HEK293 (cell line): ENCODE measurements around the gene ZSWIM6.

ENCODE experiments used
- CTCF ChIA-PET: fragments of 350-600 bp; formaldehyde crosslinking; extraction: SDS; loops from one replicate; lab custom pipeline; 2021; ENCODE audit warnings: antibody characterized with exemption; lab: Yijun Ruan, JAX
- POLR2A ChIA-PET: fragments of 300-600 bp; formaldehyde crosslinking; extraction: SDS; loops from one replicate; lab custom pipeline; 2020; ENCODE audit warnings: antibody characterized with exemption, inconsistent platforms; lab: Yijun Ruan, JAX
- H3K27ac ChIP-seq: fragments of 200-500 bp; sonication (Bioruptor generic); 2 replicates; pipeline ENCODE4 v1.5.1; 2014; ENCODE audit warnings: low read depth, low read length, control low read depth, inconsistent platforms; ENCODE audit errors: extremely low read depth
- H3K36me3 ChIP-seq, 2 experiments: fragments of 200-500 bp in 1 of 2; sonication (Bioruptor generic) in 1 of 2; 1 replicate in 1 of 2; 2 replicates in 1 of 2; pipeline ENCODE4 v1.5.1; 2014 to 2017; ENCODE audit warnings: inconsistent platforms in 2 of 2, low read length in 2 of 2; ENCODE audit not compliant: control insufficient read depth in 2 of 2, insufficient read depth in 1 of 2
- H3K4me1 ChIP-seq: fragments of 200-500 bp; sonication (Bioruptor generic); 2 replicates; pipeline ENCODE4 v1.5.1; 2014; ENCODE audit warnings: mild to moderate bottlenecking, low read length, inconsistent platforms; ENCODE audit not compliant: control insufficient read depth, insufficient read depth
- H3K4me3 ChIP-seq: 2 replicates; pipeline ENCODE4 v1.5.1; 2011; ENCODE audit warnings: low read depth, mild to moderate bottlenecking, control low read depth, low read length, moderate library complexity
- H3K9me3 ChIP-seq: fragments of 200-500 bp; sonication (Bioruptor generic); 2 replicates; pipeline ENCODE4 v1.5.1; 2014; ENCODE audit warnings: low read depth, low read length, inconsistent platforms; ENCODE audit not compliant: control insufficient read depth, insufficient read depth
- EGR2 ChIP-seq: fragments of 450-650 bp; formaldehyde crosslinking; IDR thresholded peaks from 2 replicates; pipeline ENCODE4 v1.5.1; 2016; ENCODE audit warnings: low read depth, missing biosample characterization, missing genetic modification characterization
- GLI2 ChIP-seq: fragments of 450-650 bp; formaldehyde crosslinking; IDR thresholded peaks from 2 replicates; pipeline ENCODE4; 2017; ENCODE audit warnings: missing biosample characterization, missing genetic modification characterization, low read depth, borderline replicate concordance
- GLIS1 ChIP-seq: fragments of 450-650 bp; formaldehyde crosslinking; IDR thresholded peaks from 2 replicates; pipeline ENCODE4 v1.5.1; 2016; ENCODE audit warnings: missing biosample characterization, missing genetic modification characterization
- KLF16 ChIP-seq: fragments of 450-650 bp; formaldehyde crosslinking; IDR thresholded peaks from 2 replicates; pipeline ENCODE4 v1.5.1; 2017; ENCODE audit warnings: missing biosample characterization, missing genetic modification characterization
- KLF7 ChIP-seq: fragments of 450-650 bp; formaldehyde crosslinking; IDR thresholded peaks from 2 replicates; pipeline ENCODE4 v1.5.1; 2016; ENCODE audit warnings: missing biosample characterization, missing genetic modification characterization, borderline replicate concordance
- KLF8 ChIP-seq: fragments of 450-650 bp; formaldehyde crosslinking; IDR thresholded peaks from 2 replicates; pipeline ENCODE4 v1.5.1; 2016; ENCODE audit warnings: missing biosample characterization, missing genetic modification characterization
- PATZ1 ChIP-seq: fragments of 450-650 bp; formaldehyde crosslinking; IDR thresholded peaks from 2 replicates; pipeline ENCODE4 v1.5.1; 2016; ENCODE audit warnings: missing biosample characterization, missing genetic modification characterization
- YY2 ChIP-seq: fragments of 450-650 bp; formaldehyde crosslinking; IDR thresholded peaks from 2 replicates; pipeline ENCODE4 v1.5.1; 2016; ENCODE audit warnings: missing biosample characterization, missing genetic modification characterization
- ZBTB7A ChIP-seq: fragments of 450-650 bp; formaldehyde crosslinking; IDR thresholded peaks from 2 replicates; pipeline ENCODE4 v1.5.1; 2016; ENCODE audit warnings: low read depth, missing biosample characterization, missing genetic modification characterization
- ZFP3 ChIP-seq: fragments of 450-650 bp; formaldehyde crosslinking; IDR thresholded peaks from 2 replicates; pipeline ENCODE4 v1.5.1; 2016; ENCODE audit warnings: low read depth, missing biosample characterization, missing genetic modification characterization
- ZFP69B ChIP-seq: fragments of 450-650 bp; formaldehyde crosslinking; IDR thresholded peaks from 2 replicates; pipeline ENCODE4 v1.5.1; 2016; ENCODE audit warnings: missing biosample characterization, missing genetic modification characterization
- ZIC2 ChIP-seq: fragments of 450-650 bp; formaldehyde crosslinking; IDR thresholded peaks from 2 replicates; pipeline ENCODE4 v1.5.1; 2016; ENCODE audit warnings: missing biosample characterization, missing genetic modification characterization
- ZNF133 ChIP-seq: fragments of 450-650 bp; formaldehyde crosslinking; IDR thresholded peaks from 2 replicates; pipeline ENCODE4 v1.5.1; 2016; ENCODE audit warnings: missing biosample characterization, missing genetic modification characterization
- ZNF157 ChIP-seq: fragments of 450-650 bp; formaldehyde crosslinking; IDR thresholded peaks from 2 replicates; pipeline ENCODE4 v1.5.1; 2016; ENCODE audit warnings: missing biosample characterization, missing genetic modification characterization
- ZNF529 ChIP-seq: fragments of 450-650 bp; formaldehyde crosslinking; IDR thresholded peaks from 2 replicates; pipeline ENCODE4 v1.5.1; 2017; ENCODE audit warnings: missing genetic modification characterization, missing biosample characterization; ENCODE audit not compliant: insufficient replicate concordance
- ZNF530 ChIP-seq: fragments of 450-650 bp; formaldehyde crosslinking; IDR thresholded peaks from 2 replicates; pipeline ENCODE4 v1.5.1; 2016; ENCODE audit warnings: low read depth, missing biosample characterization, missing genetic modification characterization
- ZNF658 ChIP-seq: fragments of 450-650 bp; formaldehyde crosslinking; IDR thresholded peaks from 2 replicates; pipeline ENCODE4; 2016; ENCODE audit warnings: missing biosample characterization, missing genetic modification characterization
- ZSCAN16 ChIP-seq: fragments of 450-650 bp; formaldehyde crosslinking; IDR thresholded peaks from 2 replicates; pipeline ENCODE4 v1.5.1; 2016; ENCODE audit warnings: missing biosample characterization, missing genetic modification characterization
- ZSCAN30 ChIP-seq: fragments of 450-650 bp; IDR thresholded peaks from 2 replicates; pipeline ENCODE4 v1.5.1; 2018; ENCODE audit warnings: missing biosample characterization, mild to moderate bottlenecking, missing genetic modification characterization, moderate library complexity
- ZXDB ChIP-seq: fragments of 450-650 bp; formaldehyde crosslinking; IDR thresholded peaks from 2 replicates; pipeline ENCODE4 v1.5.1; 2016; ENCODE audit warnings: missing biosample characterization, missing genetic modification characterization
- TF ChIP-seq, protein P1 (sequence below): fragments of 450-650 bp; formaldehyde crosslinking; IDR thresholded peaks from 2 replicates; pipeline ENCODE4 v1.5.1; 2016; ENCODE audit warnings: missing biosample characterization, missing genetic modification characterization, low read depth
- TF ChIP-seq, protein P2 (sequence below): fragments of 450-650 bp; formaldehyde crosslinking; IDR thresholded peaks from 2 replicates; pipeline ENCODE4 v1.5.1; 2016; ENCODE audit warnings: missing biosample characterization, missing genetic modification characterization
- TF ChIP-seq, protein P3 (sequence below): fragments of 450-650 bp; IDR thresholded peaks from 2 replicates; pipeline ENCODE4 v1.5.1; 2018; ENCODE audit warnings: missing biosample characterization, missing genetic modification characterization
- TF ChIP-seq, protein P4 (sequence below): fragments of 450-650 bp; formaldehyde crosslinking; IDR thresholded peaks from 2 replicates; pipeline ENCODE4 v1.5.1; 2017; ENCODE audit warnings: missing biosample characterization, missing genetic modification characterization
- TF ChIP-seq, protein P5 (sequence below): fragments of 450-650 bp; formaldehyde crosslinking; IDR thresholded peaks from 2 replicates; pipeline ENCODE4 v1.5.1; 2016; ENCODE audit warnings: missing biosample characterization, missing genetic modification characterization

The ZSWIM6 gene

GRCh38 chr5:61331407-61332357 is at the start of gene ZSWIM6:
Gene ZSWIM6 (plus strand): TSS chr5:61332258. CDS start chr5:61332273, 15 bp downstream.
- Histone ChIP-seq H3K4me3 (peak within 1 kb of the TSS; percentile 99), H3K27ac (peak within 1 kb of the TSS; percentile 98), H3K36me3 (no peaks in the 10 kb centered on the region), H3K9me3 (no peaks in the 10 kb centered on the region), H3K4me1 (peaks cover 12% of the 10 kb centered on the region)
- CTCF ChIA-PET = interaction anchor here (0.6 to 1.6 kb wide), 10 partner anchors 10 to 505 kb away, joined by 3 to 4 read pairs (median 3); no protein-coding TSS in a partner anchor
- POLR2A ChIA-PET = interaction anchor here (0.6 to 2.6 kb wide), 49 partner anchors 9 to 483 kb away, joined by 3 to 37 read pairs (median 5); partner anchors contain the start of genes ERCC8, NDUFAF2 and SMIM15
- TF ChIP-seq, protein P1, sequence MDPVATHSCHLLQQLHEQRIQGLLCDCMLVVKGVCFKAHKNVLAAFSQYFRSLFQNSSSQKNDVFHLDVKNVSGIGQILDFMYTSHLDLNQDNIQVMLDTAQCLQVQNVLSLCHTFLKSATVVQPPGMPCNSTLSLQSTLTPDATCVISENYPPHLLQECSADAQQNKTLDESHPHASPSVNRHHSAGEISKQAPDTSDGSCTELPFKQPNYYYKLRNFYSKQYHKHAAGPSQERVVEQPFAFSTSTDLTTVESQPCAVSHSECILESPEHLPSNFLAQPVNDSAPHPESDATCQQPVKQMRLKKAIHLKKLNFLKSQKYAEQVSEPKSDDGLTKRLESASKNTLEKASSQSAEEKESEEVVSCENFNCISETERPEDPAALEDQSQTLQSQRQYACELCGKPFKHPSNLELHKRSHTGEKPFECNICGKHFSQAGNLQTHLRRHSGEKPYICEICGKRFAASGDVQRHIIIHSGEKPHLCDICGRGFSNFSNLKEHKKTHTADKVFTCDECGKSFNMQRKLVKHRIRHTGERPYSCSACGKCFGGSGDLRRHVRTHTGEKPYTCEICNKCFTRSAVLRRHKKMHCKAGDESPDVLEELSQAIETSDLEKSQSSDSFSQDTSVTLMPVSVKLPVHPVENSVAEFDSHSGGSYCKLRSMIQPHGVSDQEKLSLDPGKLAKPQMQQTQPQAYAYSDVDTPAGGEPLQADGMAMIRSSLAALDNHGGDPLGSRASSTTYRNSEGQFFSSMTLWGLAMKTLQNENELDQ (tag by site-specific recombination) = no peak
- TF ChIP-seq, protein P2, sequence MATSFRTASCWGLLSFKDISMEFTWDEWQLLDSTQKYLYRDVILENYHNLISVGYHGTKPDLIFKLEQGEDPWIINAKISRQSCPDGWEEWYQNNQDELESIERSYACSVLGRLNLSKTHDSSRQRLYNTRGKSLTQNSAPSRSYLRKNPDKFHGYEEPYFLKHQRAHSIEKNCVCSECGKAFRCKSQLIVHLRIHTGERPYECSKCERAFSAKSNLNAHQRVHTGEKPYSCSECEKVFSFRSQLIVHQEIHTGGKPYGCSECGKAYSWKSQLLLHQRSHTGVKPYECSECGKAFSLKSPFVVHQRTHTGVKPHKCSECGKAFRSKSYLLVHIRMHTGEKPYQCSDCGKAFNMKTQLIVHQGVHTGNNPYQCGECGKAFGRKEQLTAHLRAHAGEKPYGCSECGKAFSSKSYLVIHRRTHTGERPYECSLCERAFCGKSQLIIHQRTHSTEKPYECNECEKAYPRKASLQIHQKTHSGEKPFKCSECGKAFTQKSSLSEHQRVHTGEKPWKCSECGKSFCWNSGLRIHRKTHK (tag by site-specific recombination) = no peak
- TF ChIP-seq ZNF530 (tag by site-specific recombination) (no peak), GLI2 (peak; percentile 19; the same call in 1 of the 2 replicates), ZFP3 (tag by site-specific recombination) (no peak), ZNF133 (tag by site-specific recombination) (no peak), PATZ1 (tag by site-specific recombination) (peak; percentile 99), ZIC2 (tag by site-specific recombination) (peak; percentile 75), ZXDB (tag by site-specific recombination) (peak; percentile 63), ZSCAN30 (tag by site-specific recombination) (0 out of 2 replicates have a peak, but pooled peaks have one; percentile 13), KLF16 (peak; percentile 44; the same call in 1 of the 2 replicates), ZNF157 (tag by site-specific recombination) (no peak), ZNF529 (tag by site-specific recombination) (no peak), ZSCAN16 (tag by site-specific recombination) (no peak), YY2 (tag by site-specific recombination) (no peak), GLIS1 (tag by site-specific recombination) (peak; percentile 93), KLF7 (peak; percentile 68; the same call in 1 of the 2 replicates), EGR2 (tag by site-specific recombination) (peak; percentile 97), ZFP69B (tag by site-specific recombination) (peak; percentile 75), KLF8 (peak; percentile 97), ZBTB7A (tag by site-specific recombination) (0 out of 2 replicates have a peak, but pooled peaks have one; percentile 50), ZNF658 (tag by site-specific recombination) (no peak)
- TF ChIP-seq, protein P3, sequence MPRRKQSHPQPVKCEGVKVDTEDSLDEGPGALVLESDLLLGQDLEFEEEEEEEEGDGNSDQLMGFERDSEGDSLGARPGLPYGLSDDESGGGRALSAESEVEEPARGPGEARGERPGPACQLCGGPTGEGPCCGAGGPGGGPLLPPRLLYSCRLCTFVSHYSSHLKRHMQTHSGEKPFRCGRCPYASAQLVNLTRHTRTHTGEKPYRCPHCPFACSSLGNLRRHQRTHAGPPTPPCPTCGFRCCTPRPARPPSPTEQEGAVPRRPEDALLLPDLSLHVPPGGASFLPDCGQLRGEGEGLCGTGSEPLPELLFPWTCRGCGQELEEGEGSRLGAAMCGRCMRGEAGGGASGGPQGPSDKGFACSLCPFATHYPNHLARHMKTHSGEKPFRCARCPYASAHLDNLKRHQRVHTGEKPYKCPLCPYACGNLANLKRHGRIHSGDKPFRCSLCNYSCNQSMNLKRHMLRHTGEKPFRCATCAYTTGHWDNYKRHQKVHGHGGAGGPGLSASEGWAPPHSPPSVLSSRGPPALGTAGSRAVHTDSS (tag by site-specific recombination) = no peak
- TF ChIP-seq, protein P4, sequence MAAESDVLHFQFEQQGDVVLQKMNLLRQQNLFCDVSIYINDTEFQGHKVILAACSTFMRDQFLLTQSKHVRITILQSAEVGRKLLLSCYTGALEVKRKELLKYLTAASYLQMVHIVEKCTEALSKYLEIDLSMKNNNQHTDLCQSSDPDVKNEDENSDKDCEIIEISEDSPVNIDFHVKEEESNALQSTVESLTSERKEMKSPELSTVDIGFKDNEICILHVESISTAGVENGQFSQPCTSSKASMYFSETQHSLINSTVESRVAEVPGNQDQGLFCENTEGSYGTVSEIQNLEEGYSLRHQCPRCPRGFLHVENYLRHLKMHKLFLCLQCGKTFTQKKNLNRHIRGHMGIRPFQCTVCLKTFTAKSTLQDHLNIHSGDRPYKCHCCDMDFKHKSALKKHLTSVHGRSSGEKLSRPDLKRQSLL (tag by site-specific recombination) = no peak
- TF ChIP-seq, protein P5, sequence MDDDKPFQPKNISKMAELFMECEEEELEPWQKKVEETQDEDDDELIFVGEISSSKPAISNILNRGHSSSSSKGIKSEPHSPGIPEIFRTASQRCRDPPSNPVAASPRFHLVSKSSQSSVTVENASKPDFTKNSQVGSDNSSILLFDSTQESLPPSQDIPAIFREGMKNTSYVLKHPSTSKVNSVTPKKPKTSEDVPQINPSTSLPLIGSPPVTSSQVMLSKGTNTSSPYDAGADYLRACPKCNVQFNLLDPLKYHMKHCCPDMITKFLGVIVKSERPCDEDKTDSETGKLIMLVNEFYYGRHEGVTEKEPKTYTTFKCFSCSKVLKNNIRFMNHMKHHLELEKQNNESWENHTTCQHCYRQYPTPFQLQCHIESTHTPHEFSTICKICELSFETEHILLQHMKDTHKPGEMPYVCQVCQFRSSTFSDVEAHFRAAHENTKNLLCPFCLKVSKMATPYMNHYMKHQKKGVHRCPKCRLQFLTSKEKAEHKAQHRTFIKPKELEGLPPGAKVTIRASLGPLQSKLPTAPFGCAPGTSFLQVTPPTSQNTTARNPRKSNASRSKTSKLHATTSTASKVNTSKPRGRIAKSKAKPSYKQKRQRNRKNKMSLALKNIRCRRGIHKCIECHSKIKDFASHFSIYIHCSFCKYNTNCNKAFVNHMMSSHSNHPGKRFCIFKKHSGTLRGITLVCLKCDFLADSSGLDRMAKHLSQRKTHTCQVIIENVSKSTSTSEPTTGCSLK (tag by site-specific recombination) = no peak
